Neuronal stem cell (in vitro differentiated cells): Measurements from ENCODE around the gene STX16.

Experiments
- DNase-seq: peaks from one replicate; pipeline ENCODE4 v3.0.0-alpha.2; 2013; ENCODE audit warnings: low spot score
- H2AFZ ChIP-seq: one replicate; pipeline ENCODE4 v1.6.1; 2013; ENCODE audit warnings: mild to moderate bottlenecking, low read length, inconsistent platforms
- H2AK5ac ChIP-seq: 2 replicates; pipeline ENCODE4 v1.6.1; 2013; ENCODE audit warnings: low read depth, mild to moderate bottlenecking, inconsistent platforms, low read length, moderate library complexity, mixed read lengths
- H2BK120ac ChIP-seq: 2 replicates; pipeline ENCODE4 v1.6.1; 2013; ENCODE audit warnings: low read depth, mild to moderate bottlenecking, inconsistent platforms, low read length, moderate library complexity, mixed read lengths
- H2BK12ac ChIP-seq: one replicate; pipeline ENCODE4 v1.6.1; 2013; ENCODE audit warnings: low read length, inconsistent platforms
- H2BK15ac ChIP-seq: 2 replicates; pipeline ENCODE4 v1.6.1; 2013; ENCODE audit warnings: mild to moderate bottlenecking, low read length, inconsistent platforms, mixed read lengths
- H2BK5ac ChIP-seq: one replicate; pipeline ENCODE4 v1.6.1; 2013; ENCODE audit warnings: inconsistent platforms, mild to moderate bottlenecking, low read length, moderate library complexity
- H3K14ac ChIP-seq: one replicate; pipeline ENCODE4 v1.6.1; 2013; ENCODE audit warnings: low read length, inconsistent platforms
- H3K18ac ChIP-seq: 2 replicates; pipeline ENCODE4 v1.6.1; 2013; ENCODE audit warnings: low read length, inconsistent platforms
- H3K23ac ChIP-seq: 2 replicates; pipeline ENCODE4 v1.6.1; 2013; ENCODE audit warnings: low read depth, mild to moderate bottlenecking, mixed read lengths, low read length, inconsistent platforms; ENCODE audit not compliant: poor library complexity
- H3K27ac ChIP-seq: replicated peaks from 3 replicates; pipeline ENCODE4 v1.5.1; 2013; ENCODE audit warnings: low read length, inconsistent platforms
- H3K27me3 ChIP-seq, 3 experiments: 2 replicates each; pipeline ENCODE4 v1.6.1; 2013; ENCODE audit warnings: low read length in 3 of 3, mild to moderate bottlenecking in 2 of 3, inconsistent platforms in 1 of 3, low read depth in 1 of 3, mixed read lengths in 1 of 3, moderate library complexity in 1 of 3; ENCODE audit not compliant: control insufficient read depth in 3 of 3, insufficient read depth in 3 of 3
- H3K36me3 ChIP-seq, 2 donors: replicated peaks in 1 of 2; 2 replicates each; pipeline ENCODE4 v1.6.1; 2013; ENCODE audit warnings: low read length in 2 of 2; ENCODE audit not compliant: control insufficient read depth in 2 of 2, insufficient read depth in 2 of 2
- H3K4ac ChIP-seq: 2 replicates; pipeline ENCODE4 v1.6.1; 2013; ENCODE audit warnings: inconsistent platforms, mild to moderate bottlenecking, low read length, moderate library complexity
- H3K4me1 ChIP-seq, 2 donors: 1 replicate in 1 of 2; 2 replicates in 1 of 2; pipeline ENCODE4 v1.6.1; 2013; ENCODE audit warnings: low read length in 2 of 2, low read depth in 1 of 2; ENCODE audit not compliant: control insufficient read depth in 2 of 2, insufficient read depth in 1 of 2
- H3K4me2 ChIP-seq: one replicate; pipeline ENCODE4 v1.6.1; 2013; ENCODE audit warnings: mild to moderate bottlenecking, low read length, inconsistent platforms; ENCODE audit not compliant: insufficient read depth, poor library complexity, severe bottlenecking
- H3K4me3 ChIP-seq, 2 donors: 2 replicates each; pipeline ENCODE4 v1.5.1; 2013; ENCODE audit warnings: low read length in 2 of 2, mild to moderate bottlenecking in 2 of 2, inconsistent platforms in 1 of 2, moderate library complexity in 1 of 2
- H3K79me1 ChIP-seq: one replicate; pipeline ENCODE4 v1.6.1; 2013; ENCODE audit warnings: low read depth, mild to moderate bottlenecking, inconsistent platforms, low read length, moderate library complexity
- H3K9ac ChIP-seq: one replicate; pipeline ENCODE4 v1.6.1; 2013; ENCODE audit warnings: mild to moderate bottlenecking, low read depth, low read length, inconsistent platforms; ENCODE audit not compliant: poor library complexity
- H3K9me3 ChIP-seq, 2 donors: replicated peaks in 1 of 2; 2 replicates each; pipeline versions ENCODE3 to v1.6.1; 2013; ENCODE audit warnings: low read length in 2 of 2, mild to moderate bottlenecking in 2 of 2, inconsistent platforms in 1 of 2, low read depth in 1 of 2, mixed read lengths in 1 of 2, moderate library complexity in 1 of 2; ENCODE audit not compliant: control insufficient read depth in 2 of 2, insufficient read depth in 1 of 2
- H4K8ac ChIP-seq: one replicate; pipeline ENCODE4 v1.6.1; 2013; ENCODE audit warnings: low read depth, mild to moderate bottlenecking, inconsistent platforms, low read length, moderate library complexity
- H4K91ac ChIP-seq: one replicate; pipeline ENCODE4 v1.6.1; 2013; ENCODE audit warnings: low read length, low read depth, mild to moderate bottlenecking, inconsistent platforms; ENCODE audit not compliant: poor library complexity
- WGBS, 2 donors: extraction: QIAGEN DNeasy Blood & Tissue Kit; methylation state at CpG; one replicate each; pipeline ENCODE4 v1.1.7; 2013; ENCODE audit warnings: missing lambda C conversion rate in 2 of 2, mixed read lengths in 1 of 2; ENCODE audit not compliant: insufficient read length in 2 of 2, insufficient replicate concordance in 1 of 2; ENCODE audit errors: extremely low coverage in 2 of 2; 5-methylcytosine and 5-hydroxymethylcytosine counted together

The STX16 gene

GRCh38 chr20:58700121-58700821 lies 49.2 kb downstream of the STX16 start:
- no peak overlapping the region for H3K27ac ChIP-seq
- WGBS, 2 donors, result no CpG with 5 or more reads among the region's 11 CpGs
- no peak overlapping the region for H3K18ac ChIP-seq
- DNase-seq, result no peak
- no peak overlapping the region for H2AK5ac ChIP-seq
- H3K14ac ChIP-seq, result no peak overlapping the region
- no peak overlapping the region for H2BK120ac ChIP-seq
- peaks cover 1% of the 10 kb centered on the region for H3K79me1 ChIP-seq
- no peaks in the 10 kb centered on the region for H3K27me3 ChIP-seq
- no peak overlapping the region for H2BK5ac ChIP-seq
- no peak overlapping the region for H4K8ac ChIP-seq
- no peak overlapping the region for H2BK15ac ChIP-seq
- no peak overlapping the region for H3K9ac ChIP-seq
- no peak overlapping the region for H3K23ac ChIP-seq
- H3K36me3 ChIP-seq, result peaks cover 45 to 75% of the 10 kb centered on the region in 2 donors
- H3K9me3 ChIP-seq, result peaks cover 0 to 5% of the 10 kb centered on the region in 2 donors
- no peak overlapping the region for H3K4me2 ChIP-seq
- H2BK12ac ChIP-seq, result no peak overlapping the region
- no peak overlapping the region for H3K4ac ChIP-seq
- H3K4me3 ChIP-seq, result no peak overlapping the region
- H3K4me1 ChIP-seq, result peaks cover 0 to 4% of the 10 kb centered on the region in 2 donors
- no peak overlapping the region for H2AFZ ChIP-seq
- no peak overlapping the region for H4K91ac ChIP-seq

DNA sequence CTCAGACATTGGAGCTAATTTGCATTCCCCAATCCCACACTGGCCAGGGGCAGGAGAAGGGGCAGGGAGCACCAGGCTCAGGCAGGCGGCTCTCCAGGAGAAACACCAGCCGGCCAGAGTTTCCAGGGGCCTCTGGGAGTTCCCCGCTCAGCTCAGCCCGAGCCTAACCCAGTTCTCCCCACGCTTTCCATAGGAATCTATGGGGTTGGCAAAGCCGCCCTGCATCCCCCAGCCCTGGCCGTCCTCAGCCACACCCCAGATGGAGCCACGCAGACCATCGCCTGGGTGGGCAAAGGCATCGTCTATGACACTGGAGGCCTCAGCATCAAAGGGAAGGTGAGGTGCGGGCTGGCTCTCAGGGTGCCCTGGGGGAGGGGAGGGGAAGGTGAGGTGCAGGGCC lies 49.7 kb downstream of the STX16 start:
- no CpG with 5 or more reads among the region's 11 CpGs for WGBS, 2 donors
- no peak overlapping the region for H3K4ac ChIP-seq
- peaks cover 41 to 73% of the 10 kb centered on the region in 2 donors for H3K36me3 ChIP-seq
- H4K8ac ChIP-seq, result no peak overlapping the region
- H3K9me3 ChIP-seq, result peaks cover 0 to 5% of the 10 kb centered on the region in 2 donors
- H3K4me2 ChIP-seq, result no peak overlapping the region
- peaks cover 1% of the 10 kb centered on the region for H3K79me1 ChIP-seq
- no peak overlapping the region for H2AK5ac ChIP-seq
- no peaks in the 10 kb centered on the region for H3K27me3 ChIP-seq
- H3K4me1 ChIP-seq, result peaks cover 0 to 4% of the 10 kb centered on the region in 2 donors
- H2AFZ ChIP-seq, result no peak overlapping the region
- H3K4me3 ChIP-seq, result no peak overlapping the region
- no peak overlapping the region for H3K23ac ChIP-seq
- no peak overlapping the region for H2BK12ac ChIP-seq
- no peak overlapping the region for H2BK15ac ChIP-seq
- no peak overlapping the region for H4K91ac ChIP-seq
- DNase-seq, result no peak
- no peak overlapping the region for H3K27ac ChIP-seq
- no peak overlapping the region for H2BK5ac ChIP-seq
- H3K14ac ChIP-seq, result no peak overlapping the region
- H2BK120ac ChIP-seq, result no peak overlapping the region
- H3K18ac ChIP-seq, result peak overlapping the region; percentile 11
- H3K9ac ChIP-seq, result no peak overlapping the region

DNA sequence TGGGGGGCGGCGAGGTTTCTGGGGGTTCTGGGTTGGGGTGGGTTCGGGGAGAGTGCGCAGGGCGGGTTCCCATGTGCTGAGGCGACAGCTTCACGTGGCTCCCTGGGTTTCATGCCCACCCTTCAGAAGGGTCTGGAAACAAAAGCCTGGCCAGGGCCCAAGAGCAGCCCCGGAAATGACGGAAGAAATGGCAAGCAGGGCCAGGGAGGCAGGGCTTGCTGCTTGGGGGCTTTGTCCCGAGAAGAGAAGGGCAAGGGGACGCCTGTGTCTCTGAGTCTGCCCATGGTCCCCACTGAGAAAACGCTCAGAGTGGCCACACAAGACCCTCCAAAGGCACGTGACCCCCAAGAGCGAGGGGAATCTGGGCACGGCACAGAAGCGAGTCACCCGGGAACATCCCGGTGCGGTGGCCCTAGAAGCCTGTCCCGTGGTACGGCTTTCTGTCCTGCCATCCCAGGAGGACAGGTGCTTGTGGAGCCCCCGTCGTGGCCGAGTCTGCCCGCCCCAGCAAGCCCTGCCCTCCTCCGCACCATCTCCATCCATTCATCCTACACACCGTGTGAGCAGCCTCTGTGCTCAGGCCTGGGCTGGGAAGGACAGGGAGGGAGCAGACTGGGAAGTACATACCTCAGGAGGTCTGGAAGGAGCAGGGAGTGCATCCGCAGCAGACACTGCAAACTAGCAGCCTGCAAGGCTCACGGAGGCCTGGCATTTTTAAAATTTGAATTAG lies 50.5 kb downstream of the STX16 start:
- Histone ChIP-seq H2AFZ (no peak overlapping the region), H2BK12ac (no peak overlapping the region), H4K8ac (no peak overlapping the region), H3K4ac (no peak overlapping the region), H2BK15ac (no peak overlapping the region), H3K36me3 (peaks cover 35 to 67% of the 10 kb centered on the region in 2 donors), H3K79me1 (peaks cover 1% of the 10 kb centered on the region), H3K4me3 (no peak overlapping the region), H3K4me2 (no peak overlapping the region), H3K23ac (peak overlapping the region; percentile 37), H2BK5ac (peak overlapping the region; percentile 49), H3K9me3 (peaks cover 0 to 5% of the 10 kb centered on the region in 2 donors), H3K27me3 (no peaks in the 10 kb centered on the region), H3K18ac (no peak overlapping the region), H2BK120ac (no peak overlapping the region), H3K4me1 (no peaks in the 10 kb centered on the region), H3K9ac (no peak overlapping the region), H3K27ac (no peak overlapping the region), H2AK5ac (no peak overlapping the region), H3K14ac (no peak overlapping the region), H4K91ac (no peak overlapping the region)
- WGBS, 2 donors, result no CpG with 5 or more reads among the region's 29 CpGs
- DNase-seq, result no peak

GRCh38 chr20:58702161-58702510 lies 51.1 kb downstream of the STX16 start:
- no peak overlapping the region for H3K4ac ChIP-seq
- H4K91ac ChIP-seq, result no peak overlapping the region
- H3K18ac ChIP-seq, result no peak overlapping the region
- no peak overlapping the region for H3K14ac ChIP-seq
- no peak overlapping the region for H3K4me2 ChIP-seq
- no peak overlapping the region for H3K9ac ChIP-seq
- H3K27ac ChIP-seq, result no peak overlapping the region
- H2AK5ac ChIP-seq, result no peak overlapping the region
- no peak overlapping the region for H2BK12ac ChIP-seq
- no peak overlapping the region for H3K4me3 ChIP-seq
- peaks cover 1% of the 10 kb centered on the region for H3K79me1 ChIP-seq
- H2BK120ac ChIP-seq, result no peak overlapping the region
- H3K23ac ChIP-seq, result no peak overlapping the region
- no peak overlapping the region for H2BK5ac ChIP-seq
- H2AFZ ChIP-seq, result no peak overlapping the region
- H4K8ac ChIP-seq, result no peak overlapping the region
- DNase-seq, result no peak
- H3K36me3 ChIP-seq, result peaks cover 31 to 61% of the 10 kb centered on the region in 2 donors
- H3K27me3 ChIP-seq, result no peaks in the 10 kb centered on the region
- H2BK15ac ChIP-seq, result no peak overlapping the region
- WGBS, 2 donors, result no CpG with 5 or more reads among the region's 9 CpGs
- peaks cover 0 to 5% of the 10 kb centered on the region in 2 donors for H3K9me3 ChIP-seq
- no peaks in the 10 kb centered on the region for H3K4me1 ChIP-seq
